Prostate gland (tissue), 2 donors: ENCODE measurements around the gene GRPEL2.

ENCODE experiments used
- CTCF ChIP-seq, 4 experiments: fragments of 200-600 bp in 2 of 4; fragments of 450-650 bp in 2 of 4; sonication (generic) in 2 of 4; IDR thresholded peaks; 1 replicate in 3 of 4; 2 replicates in 1 of 4; pipeline ENCODE4 v1.5.1; 2016 to 2019; ENCODE audit warnings: antibody characterized with exemption in 4 of 4, mild to moderate bottlenecking in 2 of 4, moderate library complexity in 2 of 4
- POLR2AphosphoS5 ChIP-seq: sonication (generic); formaldehyde crosslinking; IDR thresholded peaks from one replicate; pipeline ENCODE4 v1.6.1; 2017; ENCODE audit warnings: antibody characterized with exemption

- TF ChIP-seq CTCF (IDR thresholded peaks at IDR 0.05) (no peak), POLR2AphosphoS5 (no peak)
Observed at GRCh38 chr5:149367972-149368645, 22.8 kb downstream of the GRPEL2 start.
